ENCODE measurements around the gene ELN. TPM values are rescaled to one million over a fixed set of nuclear protein-coding genes. Genes with fewer than 3 reads are reported as not detected.
A peak's percentile ranks its signal among the peaks of the same experiment; 100 is the strongest.

ELN gene
- total RNA-seq, 4 donors from 2014 or later, result 46.5 to 152 (median 108) TPM

GRCh38 chr7:74030861-74031260 lies 2.9 kb downstream of the ELN start:
- Histone ChIP-seq H3K27me3 (no peaks in the 10 kb centered on the region), H3K9me3 (no peaks in the 10 kb centered on the region), H3K36me3 (peaks cover 0 to 9% (median 0%) of the 10 kb centered on the region in 3 donors), H3K4me3 (peak overlapping the region in 1 of 4 donors; percentile 58), H3K27ac (peak overlapping the region; percentile 31 to 91 (median 74)), H3K4me1 (peaks cover 0 to 95% (median 52%) of the 10 kb centered on the region in 4 donors)
- DNase-seq (ENCODE audit: low spot score in 2 of 2), result no peak
- 58% methylated on average over 7 of the region's 7 CpGs for WGBS, 2 donors
- TF ChIP-seq CTCF (IDR thresholded peaks at IDR 0.05), result no peak
- no peak for TF ChIP-seq POLR2A (IDR thresholded peaks at IDR 0.05)
- TF ChIP-seq EP300 (IDR thresholded peaks at IDR 0.05), result no peak

DNA sequence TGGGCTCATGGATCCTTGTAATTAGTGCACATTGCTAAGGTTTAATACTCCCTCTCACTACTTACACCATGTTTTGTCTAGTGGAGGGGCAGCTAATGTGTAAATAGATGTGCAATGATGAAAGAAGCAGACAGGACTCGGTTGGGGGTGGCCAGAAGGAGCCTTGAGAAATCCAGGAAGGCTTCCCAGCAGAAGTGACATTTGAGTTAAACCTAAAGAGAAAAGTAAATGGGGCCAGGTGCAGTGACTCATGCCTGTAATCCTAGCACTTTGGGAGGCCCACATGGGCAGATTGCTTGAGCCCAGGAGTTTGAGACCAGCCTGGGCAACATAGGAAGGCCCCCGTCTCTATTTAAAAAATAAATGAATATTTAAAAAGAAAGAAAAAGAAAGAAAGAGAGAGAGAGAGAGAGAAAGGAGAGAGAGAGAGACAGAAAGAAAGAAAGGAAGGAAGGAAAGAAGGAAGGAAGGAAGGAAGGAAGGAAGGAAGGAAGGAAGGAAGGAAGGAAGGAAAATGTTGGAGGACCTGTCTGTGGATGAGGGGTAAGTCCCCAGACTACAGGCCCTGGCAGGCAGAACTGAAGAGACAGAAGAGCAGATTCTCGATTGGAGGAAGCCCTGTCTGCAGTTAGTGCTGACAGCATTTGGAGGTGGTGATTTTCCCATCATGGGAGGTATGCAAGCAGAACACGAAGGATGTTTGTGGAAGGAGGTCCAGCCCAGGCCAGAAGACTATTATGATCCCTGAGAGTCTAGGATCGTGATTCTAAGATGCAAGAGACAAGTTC lies 3.6 kb downstream of the ELN start:
- 48 to 54% methylated on average over 5 of the region's 5 CpGs for WGBS, 2 donors
- H3K9me3 ChIP-seq, result no peaks in the 10 kb centered on the region
- peak overlapping the region; percentile 31 to 91 (median 80) for H3K27ac ChIP-seq
- H3K4me1 ChIP-seq, result peaks cover 0 to 88% (median 49%) of the 10 kb centered on the region in 4 donors
- no peak for DNase-seq (ENCODE audit: low spot score in 2 of 2)
- H3K27me3 ChIP-seq, result no peaks in the 10 kb centered on the region
- peaks cover 0 to 16% (median 0%) of the 10 kb centered on the region in 3 donors for H3K36me3 ChIP-seq
- peak overlapping the region in 1 of 4 donors; percentile 58 for H3K4me3 ChIP-seq
- no peak for TF ChIP-seq EP300 (IDR thresholded peaks at IDR 0.05)
- no peak for TF ChIP-seq CTCF (IDR thresholded peaks at IDR 0.05)
- TF ChIP-seq POLR2A (IDR thresholded peaks at IDR 0.05), result no peak

GRCh38 chr7:74032191-74032490 lies 4.2 kb downstream of the ELN start:
- H3K4me3 ChIP-seq, result no peak overlapping the region
- no peaks in the 10 kb centered on the region for H3K9me3 ChIP-seq
- 5 to 6% methylated on average over 8 of the region's 8 CpGs for WGBS, 2 donors
- no peaks in the 10 kb centered on the region for H3K27me3 ChIP-seq
- H3K36me3 ChIP-seq, result peaks cover 0 to 21% (median 0%) of the 10 kb centered on the region in 3 donors
- TF ChIP-seq EP300 (IDR thresholded peaks at IDR 0.05) (peak in 1 of 2 donors; percentile 87), POLR2A (IDR thresholded peaks at IDR 0.05) (no peak)
- peak; percentile 47 to 59 for DNase-seq (ENCODE audit: low spot score in 2 of 2)
- peaks cover 0 to 88% (median 43%) of the 10 kb centered on the region in 4 donors for H3K4me1 ChIP-seq
- H3K27ac ChIP-seq, result peak overlapping the region; percentile 70 to 91 (median 82)

DNA sequence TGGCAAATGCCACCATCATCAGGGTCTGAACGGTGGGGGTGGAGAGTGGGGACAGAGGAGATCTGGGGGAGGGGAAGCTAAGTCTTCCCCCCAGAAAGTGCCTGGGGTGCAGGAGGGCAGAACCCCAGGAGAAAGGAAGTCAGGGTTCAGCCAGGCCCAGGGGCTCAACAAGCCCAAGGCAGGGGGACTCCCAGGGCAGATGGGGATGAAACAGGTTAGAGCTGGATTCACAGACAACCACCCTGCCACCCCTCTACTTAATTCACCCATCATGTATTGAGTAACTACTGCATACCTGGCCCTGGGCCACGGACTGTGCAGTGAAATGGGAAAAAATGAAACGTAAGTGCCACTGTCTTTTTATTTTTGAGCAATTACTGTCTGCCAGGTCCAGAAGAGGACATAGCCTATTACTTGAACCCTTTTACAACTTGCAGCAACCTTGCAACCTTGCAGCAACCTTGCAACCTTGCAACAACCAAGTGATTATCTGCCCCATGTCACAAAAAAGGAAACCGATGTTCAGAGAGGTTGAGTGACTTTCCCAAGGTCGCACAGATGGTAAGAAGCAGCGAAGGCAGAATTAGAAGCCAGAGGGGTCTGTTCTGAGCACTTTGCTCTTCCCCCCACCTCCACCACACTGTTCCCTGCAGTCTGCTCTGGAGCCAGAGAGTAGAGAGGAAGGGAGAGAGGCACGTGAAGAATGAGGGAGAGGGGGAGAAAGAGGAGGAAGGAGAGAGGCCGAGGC lies 4.8 kb downstream of the ELN start:
- TF ChIP-seq CTCF (IDR thresholded peaks at IDR 0.05) (no peak), POLR2A (IDR thresholded peaks at IDR 0.05) (no peak), EP300 (IDR thresholded peaks at IDR 0.05) (no peak)
- Histone ChIP-seq H3K4me1 (peaks cover 0 to 89% (median 40%) of the 10 kb centered on the region in 4 donors), H3K4me3 (no peak overlapping the region), H3K36me3 (peaks cover 0 to 28% (median 0%) of the 10 kb centered on the region in 3 donors), H3K27me3 (no peaks in the 10 kb centered on the region), H3K27ac (peak overlapping the region; percentile 70 to 91 (median 82)), H3K9me3 (no peaks in the 10 kb centered on the region)
- peak; percentile 36 to 55 for DNase-seq (ENCODE audit: low spot score in 2 of 2)
- WGBS, 2 donors, result 61 to 64% methylated on average over 8 of the region's 8 CpGs

GRCh38 chr7:74033372-74034311 lies 5.7 kb downstream of the ELN start:
- Histone ChIP-seq H3K27me3 (no peaks in the 10 kb centered on the region), H3K9me3 (no peaks in the 10 kb centered on the region), H3K4me1 (peaks cover 0 to 91% (median 46%) of the 10 kb centered on the region in 4 donors), H3K4me3 (no peak overlapping the region), H3K27ac (peak overlapping the region; percentile 70 to 91 (median 82)), H3K36me3 (peaks cover 0 to 35% (median 0%) of the 10 kb centered on the region in 3 donors)
- DNase-seq (ENCODE audit: low spot score in 2 of 2), result peak; percentile 46 to 58
- TF ChIP-seq EP300 (IDR thresholded peaks at IDR 0.05) (peak in 1 of 2 donors; percentile 34), POLR2A (IDR thresholded peaks at IDR 0.05) (peak in 1 of 2 donors; percentile 25), CTCF (IDR thresholded peaks at IDR 0.05) (no peak)
- WGBS, 2 donors, result 24 to 53% methylated on average over 21 to 28 of the region's 37 CpGs
